GM11168 (cell line): ENCODE data around the gene KMT2D.

Experiments used
- in situ Hi-C: fragments of 300-500 bp; cut with MboI; formaldehyde crosslinking; loops from one replicate; pipeline ENCODE4 v1.12.0; 2022; ENCODE audit warnings: low sequenced_read_pairs; ENCODE audit not compliant: unreplicated experiment

Gene KMT2D

GRCh38 chr12:49055092-49055491 lies 5.5 kb downstream of the KMT2D start:
- in situ Hi-C loops, result no loop called here

- in situ Hi-C loops, result no loop called here
Measured at GRCh38 chr12:49054524-49054923, 6.1 kb downstream of the KMT2D start.

GRCh38 chr12:49054096-49054495 lies 6.5 kb downstream of the KMT2D start:
- in situ Hi-C loops, result no loop called here

DNA sequence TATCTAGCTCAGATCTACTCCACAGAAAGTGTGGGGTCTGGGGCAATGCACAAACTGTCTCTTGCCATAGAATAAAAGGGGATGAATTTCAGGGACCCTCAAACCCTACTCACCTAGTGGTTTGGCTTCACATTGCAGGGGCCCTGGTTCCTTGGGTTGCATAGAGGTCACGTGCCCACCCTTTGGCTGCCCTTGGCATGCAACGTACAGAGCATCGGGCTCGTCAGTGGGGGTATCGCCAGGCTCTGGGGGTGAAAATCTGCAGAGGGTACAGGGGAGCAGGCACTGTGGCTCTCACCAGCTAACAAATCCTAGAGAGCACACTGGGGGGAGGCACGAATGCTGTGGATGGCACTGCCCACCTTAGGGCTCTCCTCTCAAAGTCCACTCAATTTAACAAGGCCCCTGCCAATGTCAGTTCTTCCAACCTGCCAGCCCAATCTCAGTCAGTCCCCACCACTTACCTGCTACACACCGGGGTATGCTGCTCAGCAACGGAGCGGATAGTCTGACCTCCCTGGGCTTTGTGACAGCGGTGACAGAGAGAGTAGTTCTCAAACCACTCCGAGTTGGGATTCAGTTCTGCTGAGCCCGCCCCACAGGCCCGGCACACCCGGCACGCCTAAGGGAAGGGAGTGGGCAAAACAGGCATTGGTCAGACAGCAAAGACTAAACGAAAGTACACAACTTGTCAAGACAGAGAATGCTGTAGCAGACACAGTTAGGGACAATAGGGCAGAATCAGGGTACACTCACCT lies 8.0 kb downstream of the KMT2D start:
- in situ Hi-C loops, result no loop called here

DNA sequence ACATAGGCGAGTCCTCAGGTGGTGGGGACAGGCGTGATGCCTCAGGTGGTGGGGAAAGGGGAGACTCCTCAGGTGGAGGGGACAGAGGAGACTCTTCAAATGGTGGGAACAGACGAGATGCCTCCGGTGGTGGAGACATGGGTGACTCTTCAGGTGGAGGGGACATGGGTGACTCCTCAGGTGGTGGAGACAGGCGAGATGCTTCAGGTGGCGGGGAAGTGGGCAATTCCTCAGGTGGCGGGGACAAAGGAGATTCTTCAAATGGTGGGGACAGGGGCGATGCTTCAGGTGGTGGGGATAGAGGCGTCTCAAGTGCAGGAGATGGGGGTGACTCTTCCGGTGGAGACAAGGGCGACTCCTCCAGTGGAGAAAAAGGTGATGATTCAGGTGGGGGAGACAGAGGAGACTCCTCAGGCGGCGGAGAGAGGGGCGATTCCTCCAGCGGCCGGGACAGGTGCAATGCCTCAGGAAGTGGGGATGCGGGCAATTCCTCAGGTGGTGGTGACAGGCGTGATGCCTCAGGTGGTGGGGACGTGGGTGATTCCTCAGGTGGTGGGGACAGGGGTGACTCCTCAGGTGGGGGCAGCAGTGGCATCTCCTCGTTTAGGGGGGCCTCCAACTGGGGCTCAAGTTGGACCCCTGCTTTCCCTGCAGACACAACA lies 8.7 kb downstream of the KMT2D start:
- in situ Hi-C loops, result no loop called here

- in situ Hi-C loops, result no loop called here
Measured at GRCh38 chr12:49051373-49051764, 9.2 kb downstream of the KMT2D start.

DNA sequence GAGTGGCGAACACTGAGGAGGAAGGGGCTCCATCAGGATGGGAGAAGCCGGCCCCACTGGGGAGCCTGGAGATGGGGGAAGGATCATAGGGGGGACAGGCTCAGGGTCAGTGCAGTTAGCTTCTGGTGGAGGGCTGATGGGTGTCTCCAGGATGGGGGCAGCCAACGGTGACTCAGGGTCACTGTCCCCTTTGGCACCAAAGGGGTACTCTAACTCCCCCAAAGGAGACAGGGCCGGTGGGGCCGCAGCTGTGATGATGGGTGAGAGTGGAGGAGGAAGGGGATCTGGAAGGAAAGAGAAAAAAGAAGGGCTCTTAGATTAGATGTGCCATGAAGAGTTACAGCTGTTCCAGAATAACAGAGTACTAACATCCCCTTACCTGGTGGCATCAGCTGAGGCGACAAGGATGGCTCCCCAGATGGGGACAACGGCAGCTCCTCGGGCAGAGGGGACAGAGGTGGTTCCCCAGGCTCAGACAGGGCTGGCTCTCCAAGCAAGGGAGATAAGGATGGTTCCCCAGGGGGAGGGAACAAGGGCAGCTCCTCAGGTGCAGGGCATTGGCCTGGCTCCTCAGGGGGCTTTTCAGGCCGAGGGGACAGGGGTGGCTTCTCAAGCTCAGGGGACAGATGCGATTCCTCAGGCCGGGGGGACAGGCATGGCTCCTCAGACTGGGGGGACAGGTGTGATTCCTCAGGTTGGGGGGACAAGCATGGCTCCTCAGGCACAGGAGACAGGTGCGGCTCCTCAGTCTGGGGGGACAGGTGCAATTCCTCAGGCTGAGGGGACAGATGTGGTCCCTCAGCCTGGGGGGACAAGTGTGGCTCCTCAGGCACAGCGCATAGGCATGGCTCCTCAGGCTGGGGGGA lies 9.9 kb downstream of the KMT2D start:
- in situ Hi-C loops, result no loop called here

DNA sequence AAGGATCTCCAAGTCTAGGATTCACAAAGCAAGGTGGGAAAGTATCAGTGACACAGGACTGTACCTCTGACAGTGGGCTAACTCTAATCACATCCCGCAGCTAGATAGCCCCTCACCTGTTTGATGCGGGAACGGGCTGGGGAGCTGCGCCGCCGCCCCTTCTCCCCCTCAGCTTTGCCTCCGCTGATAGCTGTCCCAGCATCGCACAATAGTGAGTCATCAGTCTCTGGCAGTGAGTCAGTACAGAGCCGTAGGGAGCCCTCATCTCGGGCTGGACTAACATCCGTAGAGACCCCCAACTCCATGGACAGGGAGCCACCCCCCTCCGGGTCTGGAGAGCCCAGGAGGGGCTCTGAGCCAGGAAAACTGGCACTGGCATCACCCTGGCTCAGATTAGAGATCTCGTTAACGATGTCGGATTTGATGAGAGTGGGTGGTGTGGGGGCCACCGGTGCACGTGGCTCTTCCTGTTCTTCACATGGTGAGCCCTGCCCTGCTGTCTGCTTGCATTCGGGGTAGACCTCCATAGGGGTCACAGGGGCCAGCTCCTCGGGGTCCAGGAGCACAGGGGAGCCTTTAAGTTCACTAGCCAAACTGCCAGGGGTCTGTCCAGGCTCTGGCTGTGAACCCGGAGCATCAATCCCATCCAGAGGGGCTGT lies 10.9 kb downstream of the KMT2D start:
- in situ Hi-C loops, result no loop called here

DNA sequence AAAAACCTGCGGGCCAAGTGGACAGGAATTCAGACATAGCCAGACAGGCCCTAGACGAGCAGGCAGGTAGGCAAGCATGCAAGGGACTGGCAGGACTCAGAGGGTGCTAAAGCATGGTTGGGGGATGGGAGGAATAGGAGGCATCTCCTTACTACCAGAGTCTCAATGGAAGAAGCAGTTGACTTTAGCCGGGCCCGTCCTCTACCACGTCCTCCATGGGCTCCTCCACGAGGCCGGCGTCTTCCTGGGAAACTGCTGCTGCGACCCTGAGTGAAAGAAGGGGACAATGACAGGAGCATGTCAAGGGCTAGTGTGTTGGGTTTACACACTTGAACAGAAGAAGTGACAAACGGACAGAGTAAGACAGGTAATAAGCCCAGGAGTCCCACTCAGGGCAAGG lies 11.6 kb downstream of the KMT2D start:
- in situ Hi-C loops, result no loop called here

GRCh38 chr12:49046129-49046895 lies 14.3 kb downstream of the KMT2D start:
- in situ Hi-C loops, result no loop called here

DNA sequence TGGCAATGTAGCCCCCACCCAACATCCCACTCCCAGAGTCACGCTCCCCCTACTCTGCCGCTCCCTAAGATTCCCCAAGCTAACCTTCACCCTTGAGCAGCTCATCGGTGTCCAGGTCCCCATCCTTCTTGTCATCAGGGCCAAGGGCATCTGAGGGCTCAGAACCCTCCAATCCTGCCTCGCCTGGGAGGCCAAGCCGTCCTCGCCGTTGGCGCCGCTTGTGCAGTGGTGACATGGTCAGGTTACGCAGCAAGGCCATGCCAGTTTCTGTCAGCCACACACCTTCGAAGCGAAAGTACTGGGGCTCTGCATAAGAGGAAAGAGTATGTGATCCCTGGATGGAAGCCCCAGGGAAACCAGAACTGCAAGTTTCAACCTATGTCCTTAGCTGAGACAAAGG lies 15.9 kb downstream of the KMT2D start:
- in situ Hi-C loops, result no loop called here

DNA sequence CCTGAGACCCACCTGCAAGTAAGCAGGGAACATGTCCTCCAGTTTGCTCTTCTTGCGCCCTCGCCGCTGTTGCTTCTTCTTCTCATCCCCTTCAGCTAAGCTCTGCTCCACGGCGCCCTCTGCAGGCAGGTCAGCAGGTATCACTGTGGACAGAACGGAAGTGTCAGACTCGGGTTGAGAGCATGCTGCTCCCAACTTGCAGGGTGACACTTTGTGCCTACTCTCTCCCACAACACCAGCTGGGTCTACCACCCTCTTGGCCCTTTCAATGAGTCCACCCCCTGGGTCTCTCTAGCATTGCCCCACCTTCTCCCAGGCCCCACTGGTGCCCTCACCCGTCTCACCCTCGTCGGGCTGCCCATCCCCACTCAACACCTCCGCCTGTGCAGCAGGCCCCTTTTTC lies 16.7 kb downstream of the KMT2D start:
- in situ Hi-C loops, result no loop called here

DNA sequence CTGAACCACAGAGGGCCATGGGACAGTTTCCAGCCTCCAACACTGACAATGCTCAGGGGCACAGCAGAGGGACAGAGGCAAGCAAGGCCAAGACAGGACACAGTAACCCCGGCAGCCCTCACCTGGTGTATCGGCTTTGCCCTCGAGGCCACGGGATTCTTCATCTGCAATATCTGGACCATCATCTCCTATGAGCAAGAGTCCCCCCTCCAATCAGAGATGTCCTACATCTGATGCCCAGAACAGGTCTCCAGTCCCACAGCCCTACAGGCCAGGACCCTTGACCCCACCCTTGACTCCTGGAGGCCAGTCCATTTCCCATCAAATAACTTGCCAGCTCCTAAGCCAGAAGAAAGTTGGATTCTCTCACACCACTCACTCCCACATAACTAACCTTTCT lies 17.4 kb downstream of the KMT2D start:
- in situ Hi-C loops, result no loop called here

GRCh38 chr12:49041881-49042484 lies 18.6 kb downstream of the KMT2D start:
- in situ Hi-C loops, result no loop called here

GRCh38 chr12:49041036-49041880 lies 19.3 kb downstream of the KMT2D start:
- in situ Hi-C loops, result no loop called here

DNA sequence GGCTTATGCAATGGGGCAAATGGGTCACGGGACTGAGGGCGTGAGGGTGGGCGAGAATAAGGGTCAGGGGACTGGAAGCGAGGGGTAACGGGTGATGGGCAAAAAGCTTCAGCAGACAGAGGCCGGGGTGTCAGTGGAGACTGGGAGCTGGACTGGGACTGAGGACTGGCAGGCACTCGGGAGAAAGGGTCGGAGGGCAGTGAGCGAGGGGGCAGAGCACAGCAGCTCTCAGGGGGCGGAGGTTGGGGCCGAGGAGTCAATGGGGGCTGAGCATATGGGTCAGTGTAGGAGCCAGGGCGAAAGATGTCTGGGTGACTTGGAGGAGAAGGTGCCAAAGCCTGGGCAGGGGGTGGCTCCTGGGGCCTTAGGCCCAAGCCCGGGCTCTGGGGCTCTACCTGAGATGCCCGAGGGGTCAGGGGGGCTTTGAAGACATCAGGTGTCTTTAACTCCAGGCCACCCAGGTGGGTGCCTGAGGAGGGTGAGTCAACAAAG lies 20.2 kb downstream of the KMT2D start:
- in situ Hi-C loops, result no loop called here

DNA sequence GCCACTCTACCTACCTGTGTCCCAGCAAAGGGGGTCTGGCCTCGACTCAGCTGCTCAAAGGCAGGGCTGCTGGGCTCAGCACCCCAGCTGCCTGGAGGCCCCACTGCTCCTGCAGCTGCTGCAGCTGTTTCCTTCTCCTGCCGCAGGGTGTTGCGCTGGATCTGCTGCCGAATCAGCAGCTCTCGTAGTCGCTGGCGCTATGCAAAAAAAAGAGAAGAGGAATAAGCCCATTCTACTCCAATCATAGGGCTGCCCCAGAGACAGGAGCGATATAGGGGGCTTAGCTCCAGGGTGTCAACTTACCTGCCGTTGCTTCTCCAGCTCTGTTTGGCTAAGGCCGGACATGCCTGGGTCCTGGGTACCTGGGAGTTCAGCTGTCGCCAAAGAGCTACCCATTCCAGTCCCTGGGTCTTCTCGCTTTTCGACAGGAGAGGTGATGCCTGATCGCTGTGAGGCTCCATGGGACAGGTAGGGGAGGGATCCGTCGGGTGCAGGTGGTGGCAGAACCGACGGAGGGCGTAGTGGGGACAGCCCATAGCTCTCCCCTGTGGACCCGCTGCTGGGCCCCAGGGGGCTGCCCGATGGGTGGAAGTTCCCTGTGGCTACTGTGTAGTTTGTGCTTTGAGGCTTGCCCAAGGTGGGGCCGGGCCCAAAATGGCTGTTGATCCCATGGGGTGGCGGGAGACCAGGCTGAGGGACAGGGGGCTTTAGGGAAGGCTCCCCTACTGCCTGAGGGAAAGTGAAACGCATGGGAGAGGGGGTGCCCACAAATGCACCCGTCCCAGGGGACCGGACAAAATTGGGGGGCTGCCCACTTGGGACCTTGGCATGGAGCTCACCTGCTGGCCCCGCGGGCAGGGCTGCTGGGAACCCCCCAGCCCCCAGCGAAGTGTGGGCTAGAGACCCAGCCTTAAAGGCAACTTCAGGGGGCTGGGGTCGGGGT lies 20.9 kb downstream of the KMT2D start:
- in situ Hi-C loops, result no loop called here
